ENCODE measurements around the gene SERPINA12. TPM values are rescaled to one million over a fixed set of nuclear protein-coding genes. Genes with fewer than 3 reads are reported as not detected.

SERPINA12 gene
- total and polyA plus RNA-seq, 2 of the 13 experiments (the other 11 are each of a cell fraction or from before 2014, with no cell fraction given), result 0.08 TPM; not detected in 1

DNA sequence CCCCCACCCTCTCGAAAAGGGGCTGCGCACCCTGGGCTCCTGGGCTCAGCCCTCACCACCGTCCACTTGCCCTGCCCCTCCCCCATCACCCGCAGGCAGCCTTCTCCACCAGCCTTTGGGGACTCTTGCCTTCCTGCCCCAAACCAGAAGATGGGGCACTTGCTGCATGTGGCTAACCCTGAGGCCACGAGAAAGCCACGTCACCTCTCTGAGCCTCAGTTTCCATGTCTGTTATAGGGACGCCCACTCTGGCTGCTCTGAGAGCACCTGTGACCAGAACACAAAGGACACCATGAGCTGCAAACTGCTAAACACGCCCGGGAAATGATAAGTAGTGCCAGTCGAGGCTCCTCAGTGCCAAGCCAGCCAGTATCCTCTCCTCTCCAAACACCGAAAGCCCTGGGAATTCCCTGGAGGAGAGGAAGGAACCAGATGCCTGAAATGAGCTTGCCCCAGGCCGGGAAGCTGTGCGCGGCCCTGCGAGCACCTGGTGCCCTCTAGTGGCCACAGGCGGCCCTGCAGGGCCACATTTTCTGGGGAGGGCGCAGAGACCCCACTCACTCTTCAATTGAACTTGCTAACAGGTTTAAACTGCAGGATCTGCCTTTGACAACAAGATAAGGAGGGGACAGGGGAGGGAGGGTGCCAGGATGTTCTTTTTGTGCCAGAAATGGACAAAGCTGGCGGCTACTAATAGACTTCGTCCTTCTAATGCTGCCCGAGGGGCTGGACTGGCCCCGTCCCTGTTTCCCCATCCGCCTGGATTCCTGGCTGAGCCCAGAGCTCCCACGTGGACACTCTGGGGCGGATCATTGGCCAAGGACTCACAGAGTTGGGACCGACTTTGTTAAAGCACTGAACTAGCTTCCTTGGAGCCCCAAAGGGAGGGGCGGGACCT is 23.1 kb downstream of the SERPINA12 start (continued):
- TF ChIP-seq PCBP2 (optimal IDR thresholded peaks at IDR 0.05; ENCODE audit: low read depth, low read length, poor library complexity, severe bottlenecking) (no peak), STAG1 (CRISPR knock-in tag; IDR thresholded peaks at IDR 0.05) (peak; percentile 97), NR2F6 (IDR thresholded peaks at IDR 0.05) (no peak), NR2F6 (CRISPR knock-in tag; IDR thresholded peaks at IDR 0.05) (peak; percentile 33; the same call in 1 of the 2 replicates), ZNF501 (CRISPR knock-in tag; IDR thresholded peaks at IDR 0.05) (peak; percentile 39; the same call in 1 of the 2 replicates), DPF2 (CRISPR knock-in tag; IDR thresholded peaks at IDR 0.05; ENCODE audit: borderline replicate concordance, low read depth) (no peak), ZNF350 (CRISPR knock-in tag; IDR thresholded peaks at IDR 0.05; ENCODE audit: borderline replicate concordance, low read depth) (peak; percentile 29; the same call in 1 of the 2 replicates), THAP11 (CRISPR knock-in tag; IDR thresholded peaks at IDR 0.05) (0 out of 2 replicates have a peak, but pooled peaks have one; percentile 9), MXI1 (IDR thresholded peaks at IDR 0.05; ENCODE audit: borderline replicate concordance, low read depth, low read length) (peak; percentile 37; the same call in 1 of the 3 replicates), GLI4 (CRISPR knock-in tag; IDR thresholded peaks at IDR 0.05; ENCODE audit: borderline replicate concordance) (no peak), ZFP37 (CRISPR knock-in tag; IDR thresholded peaks at IDR 0.05; ENCODE audit: borderline replicate concordance) (no peak), SYNCRIP (IDR thresholded peaks at IDR 0.05; ENCODE audit: insufficient read depth, low read depth, low read length) (no peak), ZNF792 (CRISPR knock-in tag; IDR thresholded peaks at IDR 0.05) (peak; percentile 55; the same call in 1 of the 2 replicates), RFXAP (CRISPR knock-in tag; IDR thresholded peaks at IDR 0.05; ENCODE audit: borderline replicate concordance) (0 out of 2 replicates have a peak, but pooled peaks have one; percentile 34), ZNF878 (CRISPR knock-in tag; IDR thresholded peaks at IDR 0.05) (no peak), MXD4 (CRISPR knock-in tag; IDR thresholded peaks at IDR 0.05) (no peak), ZKSCAN1 (IDR thresholded peaks at IDR 0.05; ENCODE audit: low read length) (no peak), HES4 (CRISPR knock-in tag; IDR thresholded peaks at IDR 0.05; ENCODE audit: borderline replicate concordance) (no peak), NCOA1 (CRISPR knock-in tag; IDR thresholded peaks at IDR 0.05) (no peak), PAWR (CRISPR knock-in tag; IDR thresholded peaks at IDR 0.05; ENCODE audit: borderline replicate concordance) (no peak), ZNF446 (CRISPR knock-in tag; IDR thresholded peaks at IDR 0.05) (no peak), PHF8 (CRISPR knock-in tag; IDR thresholded peaks at IDR 0.05) (peak; percentile 14; the same call in 1 of the 2 replicates), SPEN (CRISPR knock-in tag; IDR thresholded peaks at IDR 0.05; ENCODE audit: low read depth) (no peak; the same call in 1 of the 2 replicates), SAP130 (CRISPR knock-in tag; IDR thresholded peaks at IDR 0.05; ENCODE audit: low read depth) (peak; percentile 45; the same call in 1 of the 2 replicates), ZNF670 (CRISPR knock-in tag; IDR thresholded peaks at IDR 0.05; ENCODE audit: borderline replicate concordance) (peak; percentile 27; the same call in 1 of the 2 replicates)
- TF ChIP-seq, protein P1, sequence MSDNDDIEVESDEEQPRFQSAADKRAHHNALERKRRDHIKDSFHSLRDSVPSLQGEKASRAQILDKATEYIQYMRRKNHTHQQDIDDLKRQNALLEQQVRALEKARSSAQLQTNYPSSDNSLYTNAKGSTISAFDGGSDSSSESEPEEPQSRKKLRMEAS (IDR thresholded peaks at IDR 0.05), result 0 out of 2 replicates have a peak, but pooled peaks have one; percentile 16
- TF ChIP-seq, protein P2, sequence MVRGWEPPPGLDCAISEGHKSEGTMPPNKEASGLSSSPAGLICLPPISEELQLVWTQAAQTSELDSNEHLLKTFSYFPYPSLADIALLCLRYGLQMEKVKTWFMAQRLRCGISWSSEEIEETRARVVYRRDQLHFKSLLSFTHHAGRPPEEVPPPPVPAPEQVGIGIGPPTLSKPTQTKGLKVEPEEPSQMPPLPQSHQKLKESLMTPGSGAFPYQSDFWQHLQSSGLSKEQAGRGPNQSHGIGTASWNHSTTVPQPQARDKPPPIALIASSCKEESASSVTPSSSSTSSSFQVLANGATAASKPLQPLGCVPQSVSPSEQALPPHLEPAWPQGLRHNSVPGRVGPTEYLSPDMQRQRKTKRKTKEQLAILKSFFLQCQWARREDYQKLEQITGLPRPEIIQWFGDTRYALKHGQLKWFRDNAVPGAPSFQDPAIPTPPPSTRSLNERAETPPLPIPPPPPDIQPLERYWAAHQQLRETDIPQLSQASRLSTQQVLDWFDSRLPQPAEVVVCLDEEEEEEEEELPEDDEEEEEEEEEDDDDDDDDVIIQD (CRISPR knock-in tag; IDR thresholded peaks at IDR 0.05; ENCODE audit: low read depth), result peak; percentile 59; the same call in 1 of the 2 replicates
- TF ChIP-seq, protein P3, sequence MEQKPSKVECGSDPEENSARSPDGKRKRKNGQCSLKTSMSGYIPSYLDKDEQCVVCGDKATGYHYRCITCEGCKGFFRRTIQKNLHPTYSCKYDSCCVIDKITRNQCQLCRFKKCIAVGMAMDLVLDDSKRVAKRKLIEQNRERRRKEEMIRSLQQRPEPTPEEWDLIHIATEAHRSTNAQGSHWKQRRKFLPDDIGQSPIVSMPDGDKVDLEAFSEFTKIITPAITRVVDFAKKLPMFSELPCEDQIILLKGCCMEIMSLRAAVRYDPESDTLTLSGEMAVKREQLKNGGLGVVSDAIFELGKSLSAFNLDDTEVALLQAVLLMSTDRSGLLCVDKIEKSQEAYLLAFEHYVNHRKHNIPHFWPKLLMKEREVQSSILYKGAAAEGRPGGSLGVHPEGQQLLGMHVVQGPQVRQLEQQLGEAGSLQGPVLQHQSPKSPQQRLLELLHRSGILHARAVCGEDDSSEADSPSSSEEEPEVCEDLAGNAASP (CRISPR knock-in tag; IDR thresholded peaks at IDR 0.05; ENCODE audit: borderline replicate concordance), result peak; percentile 33; the same call in 1 of the 2 replicates

Data from HepG2 (cell line).